H1 (cell line): ENCODE results near the gene CLIC3.

Source experiments
- CEBPB ChIP-seq: IDR thresholded peaks from 2 replicates; pipeline ENCODE4 v1.6.1; 2012; ENCODE audit warnings: low read depth, low read length
- CTCF ChIP-seq, 3 experiments: IDR thresholded peaks; 1 replicate in 2 of 3; 2 replicates in 1 of 3; pipeline versions ENCODE4 v1.5.1 to v1.6.1; 2011; ENCODE audit warnings: low read length in 3 of 3, mild to moderate bottlenecking in 3 of 3, inconsistent platforms in 2 of 3, low read depth in 1 of 3, moderate library complexity in 1 of 3; ENCODE audit not compliant: insufficient read depth in 1 of 3; ENCODE audit errors: control extremely low read depth in 1 of 3
- EGR1 ChIP-seq: IDR thresholded peaks from 2 replicates; pipeline ENCODE4 v1.6.1; 2011; ENCODE audit warnings: low read depth, low read length, borderline replicate concordance
- KDM4A ChIP-seq: IDR thresholded peaks from one replicate; pipeline ENCODE4 v1.7.1; 2012; ENCODE audit warnings: low read depth, mild to moderate bottlenecking, moderate library complexity, low read length, inconsistent platforms; ENCODE audit not compliant: severe bottlenecking
- MAX ChIP-seq: IDR thresholded peaks from 2 replicates; pipeline ENCODE4 v1.6.1; 2012; ENCODE audit warnings: inconsistent platforms
- POLR2A ChIP-seq, 2 experiments: IDR thresholded peaks; 1 replicate in 1 of 2; 2 replicates in 1 of 2; pipeline ENCODE4 v1.6.1; 2011; ENCODE audit warnings: low read depth in 2 of 2, low read length in 2 of 2, mild to moderate bottlenecking in 2 of 2; ENCODE audit errors: control extremely low read depth in 1 of 2
- RFX5 ChIP-seq: IDR thresholded peaks from 2 replicates; pipeline ENCODE4 v1.6.1; 2011; ENCODE audit warnings: low read depth, low read length, improper control_type of control experiment, borderline replicate concordance
- RXRA ChIP-seq: IDR thresholded peaks from 2 replicates; pipeline ENCODE4 v1.6.1; 2011; ENCODE audit warnings: low read depth, mild to moderate bottlenecking, low read length, moderate library complexity; ENCODE audit not compliant: insufficient read depth
- SIN3A ChIP-seq, 2 experiments: IDR thresholded peaks in 1 of 2; conservative IDR thresholded peaks in 1 of 2; 2 replicates each; pipeline ENCODE4 v1.6.1; 2011 to 2012; ENCODE audit warnings: low read length in 2 of 2, improper control_type of control experiment in 1 of 2, low read depth in 1 of 2, mild to moderate bottlenecking in 1 of 2
- SUZ12 ChIP-seq: fragments of 200-600 bp; sonication (generic); IDR thresholded peaks from 2 replicates; pipeline ENCODE4 v1.6.1; 2012; ENCODE audit warnings: mild to moderate bottlenecking, inconsistent platforms, low read length, moderate library complexity, mixed read lengths
- TAF1 ChIP-seq: IDR thresholded peaks from 2 replicates; pipeline ENCODE4 v1.6.1; 2011; ENCODE audit warnings: mild to moderate bottlenecking, low read depth, low read length
- ZNF274 ChIP-seq: IDR thresholded peaks from 2 replicates; pipeline ENCODE4 v1.7.0; 2012; ENCODE audit warnings: low read length, borderline replicate concordance; ENCODE audit errors: extremely low read depth
- TF ChIP-seq, protein P1 (sequence below): IDR thresholded peaks from 2 replicates; pipeline ENCODE4 v1.6.1; 2011; ENCODE audit warnings: low read depth, mild to moderate bottlenecking, low read length; ENCODE audit not compliant: insufficient read depth
- TF ChIP-seq, protein P2 (sequence below): IDR thresholded peaks from 2 replicates; pipeline ENCODE4 v1.6.1; 2012; ENCODE audit warnings: low read length, inconsistent platforms

DNA sequence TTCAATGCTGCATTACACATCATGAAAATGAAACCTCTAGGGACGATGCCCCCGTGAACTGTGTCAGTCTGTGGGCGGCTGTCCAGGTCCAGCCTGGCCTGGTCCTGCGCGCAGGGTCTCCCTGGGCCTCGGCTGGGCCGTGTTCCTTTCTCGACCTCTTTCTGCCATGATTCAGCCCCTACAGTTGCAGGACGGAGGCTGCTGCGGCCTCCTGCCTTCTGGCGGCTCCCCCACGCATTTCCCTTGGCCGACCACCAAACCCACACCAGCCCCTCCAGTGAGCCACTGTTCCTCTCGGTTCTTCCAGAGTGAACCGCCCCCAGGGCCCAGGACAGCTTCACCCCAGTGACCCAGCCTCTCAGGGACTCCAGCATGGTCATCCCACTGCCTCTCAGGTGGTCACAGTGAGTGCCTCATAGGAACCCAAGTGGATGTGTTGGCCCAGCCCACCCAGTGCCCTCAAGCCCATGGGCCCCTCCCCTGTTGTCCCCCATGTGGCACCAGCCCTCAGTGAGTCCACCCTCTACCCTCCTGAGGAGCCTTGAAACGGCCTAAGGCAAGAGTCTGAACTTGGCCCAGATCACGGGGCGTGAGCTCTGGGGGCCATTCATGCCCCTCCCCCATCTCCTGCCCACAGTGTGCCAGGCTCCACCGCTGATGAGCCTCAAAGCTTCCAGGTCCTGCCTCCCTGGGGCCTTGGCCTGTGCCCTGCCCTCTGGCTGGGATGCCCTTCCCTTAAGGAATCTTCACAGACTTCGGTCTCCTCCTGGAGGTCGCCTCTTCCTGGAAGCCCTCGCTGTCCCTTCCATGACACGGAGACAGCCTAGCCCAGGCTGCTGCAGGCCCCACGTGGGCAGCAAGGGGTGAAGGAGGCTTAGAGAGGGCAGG lies 10.0 kb upstream of the CLIC3 start:
- TF ChIP-seq POLR2A (IDR thresholded peaks at IDR 0.05; ENCODE audit: control extremely low read depth in 1 of 2, low read depth in 2 of 2, low read length in 2 of 2) (no peak), EGR1 (no peak), TAF1 (no peak), SUZ12 (no peak), CTCF (IDR thresholded peaks at IDR 0.05; ENCODE audit: control extremely low read depth in 1 of 3, insufficient read depth in 1 of 3, low read depth in 1 of 3, low read length in 3 of 3) (no peak), SIN3A (conservative IDR thresholded peaks at IDR 0.05 in 1 of 2, IDR thresholded peaks at IDR 0.05 in 1 of 2; ENCODE audit: low read depth in 1 of 2, low read length in 2 of 2) (no peak), ZNF274 (no peak), RXRA (no peak), RFX5 (no peak), KDM4A (no peak), CEBPB (no peak), MAX (no peak)
- TF ChIP-seq, protein P1, sequence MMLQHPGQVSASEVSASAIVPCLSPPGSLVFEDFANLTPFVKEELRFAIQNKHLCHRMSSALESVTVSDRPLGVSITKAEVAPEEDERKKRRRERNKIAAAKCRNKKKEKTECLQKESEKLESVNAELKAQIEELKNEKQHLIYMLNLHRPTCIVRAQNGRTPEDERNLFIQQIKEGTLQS = no peak
- TF ChIP-seq, protein P2, sequence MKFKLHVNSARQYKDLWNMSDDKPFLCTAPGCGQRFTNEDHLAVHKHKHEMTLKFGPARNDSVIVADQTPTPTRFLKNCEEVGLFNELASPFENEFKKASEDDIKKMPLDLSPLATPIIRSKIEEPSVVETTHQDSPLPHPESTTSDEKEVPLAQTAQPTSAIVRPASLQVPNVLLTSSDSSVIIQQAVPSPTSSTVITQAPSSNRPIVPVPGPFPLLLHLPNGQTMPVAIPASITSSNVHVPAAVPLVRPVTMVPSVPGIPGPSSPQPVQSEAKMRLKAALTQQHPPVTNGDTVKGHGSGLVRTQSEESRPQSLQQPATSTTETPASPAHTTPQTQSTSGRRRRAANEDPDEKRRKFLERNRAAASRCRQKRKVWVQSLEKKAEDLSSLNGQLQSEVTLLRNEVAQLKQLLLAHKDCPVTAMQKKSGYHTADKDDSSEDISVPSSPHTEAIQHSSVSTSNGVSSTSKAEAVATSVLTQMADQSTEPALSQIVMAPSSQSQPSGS = no peak
